ENCODE results near the gene HEATR9. TPM values are rescaled to one million over a fixed set of nuclear protein-coding genes. Genes with fewer than 3 reads are reported as not detected.
A peak's percentile ranks its signal among the peaks of the same experiment; 100 is the strongest.

The HEATR9 gene
- total and polyA plus RNA-seq, 2 of the 13 experiments (the other 11 are each of a cell fraction or from before 2014, with no cell fraction given): not detected

- TF ChIP-seq ZIK1 (CRISPR knock-in tag; IDR thresholded peaks at IDR 0.05; ENCODE audit: borderline replicate concordance, low read depth): peak; percentile 46; the same call in 1 of the 2 replicates
- TF ChIP-seq NR2F6 (IDR thresholded peaks at IDR 0.05): no peak
- TF ChIP-seq NR2F6 (CRISPR knock-in tag; IDR thresholded peaks at IDR 0.05): peak; percentile 39; the same call in 1 of the 2 replicates
- TF ChIP-seq ZNF629 (CRISPR knock-in tag; conservative IDR thresholded peaks at IDR 0.05): no peak
- peak; percentile 29; the same call in 1 of the 2 replicates for TF ChIP-seq ZNF574 (CRISPR knock-in tag; IDR thresholded peaks at IDR 0.05)
- peak; percentile 19; the same call in 1 of the 2 replicates for TF ChIP-seq ZNF329 (CRISPR knock-in tag; IDR thresholded peaks at IDR 0.05; ENCODE audit: low read depth)
- no peak for TF ChIP-seq ZNF775 (CRISPR knock-in tag; IDR thresholded peaks at IDR 0.05; ENCODE audit: borderline replicate concordance)
- TF ChIP-seq ZNF749 (CRISPR knock-in tag; IDR thresholded peaks at IDR 0.05; ENCODE audit: borderline replicate concordance): 0 out of 2 replicates have a peak, but pooled peaks have one; percentile 19
- TF ChIP-seq NAIF1 (CRISPR knock-in tag; IDR thresholded peaks at IDR 0.05; ENCODE audit: borderline replicate concordance): 0 out of 2 replicates have a peak, but pooled peaks have one; percentile 63
- TF ChIP-seq ELF3 (CRISPR knock-in tag; IDR thresholded peaks at IDR 0.05): no peak; the same call in 1 of the 2 replicates
- TF ChIP-seq SNAPC5 (CRISPR knock-in tag; IDR thresholded peaks at IDR 0.05; ENCODE audit: borderline replicate concordance): no peak
- no peak for TF ChIP-seq ELF4 (CRISPR knock-in tag; IDR thresholded peaks at IDR 0.05; ENCODE audit: borderline replicate concordance)
- TF ChIP-seq ZFP36L1 (CRISPR knock-in tag; IDR thresholded peaks at IDR 0.05): peak; percentile 63; the same call in 1 of the 2 replicates
- TF ChIP-seq GATAD1 (CRISPR knock-in tag; IDR thresholded peaks at IDR 0.05): peak; percentile 70
- TF ChIP-seq ZBTB21 (CRISPR knock-in tag; IDR thresholded peaks at IDR 0.05): no peak; the same call in 1 of the 2 replicates
- peak; percentile 77 to 83 for TF ChIP-seq HMGXB4 (CRISPR knock-in tag; IDR thresholded peaks at IDR 0.05; ENCODE audit: borderline replicate concordance in 1 of 2, low read depth in 1 of 2)
- no peak for TF ChIP-seq ZNF18 (CRISPR knock-in tag; IDR thresholded peaks at IDR 0.05; ENCODE audit: insufficient replicate concordance)
- TF ChIP-seq ZSCAN12 (CRISPR knock-in tag; IDR thresholded peaks at IDR 0.05): no peak
- TF ChIP-seq THRA (CRISPR knock-in tag; IDR thresholded peaks at IDR 0.05; ENCODE audit: borderline replicate concordance): peak; percentile 26; the same call in 1 of the 2 replicates
- TF ChIP-seq ZNF773 (CRISPR knock-in tag; IDR thresholded peaks at IDR 0.05; ENCODE audit: borderline replicate concordance): no peak
These were observed 59.5 kb downstream of the HEATR9 start, which contains the start of gene TAF15 (continued) for GRCh38 chr17:35808962-35809854.

Data from HepG2 (cell line).